GM19035 (cell line): ENCODE measurements around the gene MFRP.

Experiments used
- ATAC-seq: cut with Tn5 transposase; IDR thresholded peaks from one replicate; pipeline ENCODE4 v1.9.1; 2021; ENCODE audit not compliant: unreplicated experiment

MFRP gene

GRCh38 chr11:119338965-119339588, 7.4 kb downstream of the MFRP start:
- ATAC-seq, result no peak

- ATAC-seq, result no peak
Observed at GRCh38 chr11:119338318-119338890, 8.1 kb downstream of the MFRP start.

GRCh38 chr11:119337581-119338317, 8.8 kb downstream of the MFRP start:
- no peak for ATAC-seq

- ATAC-seq, result no peak
Observed at GRCh38 chr11:119336744-119337469, 9.6 kb downstream of the MFRP start.

GRCh38 chr11:119335655-119336543, 10.6 kb downstream of the MFRP start:
- no peak for ATAC-seq

- ATAC-seq, result no peak
Observed at GRCh38 chr11:119335091-119335654, 11.3 kb downstream of the MFRP start.

GRCh38 chr11:119334174-119334930, 12.2 kb downstream of the MFRP start, which contains the start of gene RNF26:
Gene RNF26 (plus strand): TSS chr11:119334527. CDS start chr11:119335123, 596 bp downstream.
- peak; percentile 91 for ATAC-seq

GRCh38 chr11:119332111-119332765, 14.3 kb downstream of the MFRP start:
- ATAC-seq, result no peak

GRCh38 chr11:119330237-119330636, 16.3 kb downstream of the MFRP start:
- no peak for ATAC-seq

- ATAC-seq, result no peak
Observed at GRCh38 chr11:119329320-119329719, 17.2 kb downstream of the MFRP start.

GRCh38 chr11:119324189-119324588, 22.3 kb downstream of the MFRP start:
- no peak for ATAC-seq

- no peak for ATAC-seq
Observed at GRCh38 chr11:119323532-119324033, 22.9 kb downstream of the MFRP start.

GRCh38 chr11:119322921-119323531, 23.5 kb downstream of the MFRP start:
- no peak for ATAC-seq

- ATAC-seq, result no peak
Observed at GRCh38 chr11:119322360-119322739, 24.2 kb downstream of the MFRP start.

- ATAC-seq, result peak; percentile 48
Observed at GRCh38 chr11:119320776-119321524, 25.6 kb downstream of the MFRP start.

- ATAC-seq, result no peak
Observed at GRCh38 chr11:119320240-119320775, 26.2 kb downstream of the MFRP start.

- no peak for ATAC-seq
Observed at GRCh38 chr11:119319700-119320239, 26.7 kb downstream of the MFRP start.
